Spinal cord (tissue), 10 donors: ENCODE results near the gene BRPF3. TPM values are rescaled to one million over a fixed set of nuclear protein-coding genes. Genes with fewer than 3 reads are reported as not detected.

Experiments
- DNase-seq, 6 donors: peaks; one replicate each; pipeline versions ENCODE4 v3.0.0 to v3.0.0-alpha.2; 2013 to 2015; ENCODE audit warnings: low spot score in 6 of 6, low read depth in 4 of 6
- H3K27ac ChIP-seq: one replicate; pipeline ENCODE4 v1.5.1; 2013; ENCODE audit warnings: low read depth, low read length, control low read depth
- H3K27me3 ChIP-seq: one replicate; pipeline ENCODE4 v1.6.1; 2013; ENCODE audit warnings: low read length; ENCODE audit not compliant: control insufficient read depth, insufficient read depth
- H3K36me3 ChIP-seq: one replicate; pipeline ENCODE4 v1.6.1; 2013; ENCODE audit warnings: low read length; ENCODE audit not compliant: control insufficient read depth, insufficient read depth
- H3K4me1 ChIP-seq: one replicate; pipeline ENCODE4 v1.6.1; 2013; ENCODE audit warnings: low read length; ENCODE audit not compliant: control insufficient read depth, insufficient read depth
- H3K4me3 ChIP-seq: one replicate; pipeline ENCODE4 v1.5.1; 2013; ENCODE audit warnings: low read depth, low read length, control low read depth
- H3K9me3 ChIP-seq: one replicate; pipeline ENCODE4 v1.6.1; 2013; ENCODE audit warnings: low read length; ENCODE audit not compliant: control insufficient read depth, insufficient read depth
- WGBS: methylation state at CpG from one replicate; pipeline ENCODE4 v1.1.5; 2013; ENCODE audit warnings: missing lambda C conversion rate; ENCODE audit not compliant: insufficient coverage; 5-methylcytosine and 5-hydroxymethylcytosine counted together
- polyA plus RNA-seq, 2 donors: library from polyadenylated mRNA; unstranded; fragments of 120-200 nt; gene quantifications; one replicate each; pipeline ENCODE4 v1.2.1, GENCODE V29; 2013; ENCODE audit not compliant: insufficient read length in 2 of 2
- total RNA-seq, 2 donors: library from RNA; depleted of rRNA in 1 of 2; stranded (reverse); fragments of 120-200 nt in 1 of 2; fragments of >200 nt in 1 of 2; gene quantifications; one replicate each; pipeline versions ENCODE4 v1.2.3 to v1.2.4, GENCODE V29; 2013 to 2014
- donor health status: healthy.

The BRPF3 gene
- total and polyA plus RNA-seq, 4 donors = 15.2 to 47.1 (median 31.4) TPM

GRCh38 chr6:36224918-36225461, 28.4 kb downstream of the BRPF3 start:
- H3K4me3 ChIP-seq = no peak overlapping the region
- no peak for DNase-seq
- H3K36me3 ChIP-seq = peaks cover 49% of the 10 kb centered on the region
- H3K9me3 ChIP-seq = no peaks in the 10 kb centered on the region
- no peak overlapping the region for H3K27ac ChIP-seq
- H3K27me3 ChIP-seq = no peaks in the 10 kb centered on the region
- WGBS = 82% methylated on average over 2 of the region's 5 CpGs
- H3K4me1 ChIP-seq = peaks cover 21% of the 10 kb centered on the region

GRCh38 chr6:36226438-36227047, 30.0 kb downstream of the BRPF3 start:
- DNase-seq = peak in 1 of 6 donors; percentile 17
- no CpG with 5 or more reads among the region's 4 CpGs for WGBS

GRCh38 chr6:36227379-36228228, 31.1 kb downstream of the BRPF3 start:
- WGBS = 83% methylated on average over 1 of the region's 1 CpG
- peak in 1 of 6 donors; percentile 55 for DNase-seq
- H3K36me3 ChIP-seq = peaks cover 56% of the 10 kb centered on the region
- H3K27me3 ChIP-seq = no peaks in the 10 kb centered on the region
- peaks cover 21% of the 10 kb centered on the region for H3K4me1 ChIP-seq
- H3K27ac ChIP-seq = no peak overlapping the region
- no peak overlapping the region for H3K4me3 ChIP-seq
- H3K9me3 ChIP-seq = no peaks in the 10 kb centered on the region

More at GRCh38 chr6:36226438-36227047, 30.0 kb downstream of the BRPF3 start:
- Histone ChIP-seq H3K9me3 (no peaks in the 10 kb centered on the region), H3K27ac (no peak overlapping the region), H3K4me3 (no peak overlapping the region), H3K4me1 (peaks cover 21% of the 10 kb centered on the region), H3K36me3 (peaks cover 60% of the 10 kb centered on the region), H3K27me3 (no peaks in the 10 kb centered on the region)

GRCh38 chr6:36229223-36229622, 32.7 kb downstream of the BRPF3 start:
- Histone ChIP-seq H3K4me1 (peaks cover 21% of the 10 kb centered on the region), H3K27me3 (no peaks in the 10 kb centered on the region), H3K4me3 (no peak overlapping the region), H3K9me3 (no peaks in the 10 kb centered on the region), H3K36me3 (peaks cover 57% of the 10 kb centered on the region), H3K27ac (no peak overlapping the region)
- 93% methylated on average over 3 of the region's 5 CpGs for WGBS
- no peak for DNase-seq

GRCh38 chr6:36230371-36230770, 33.8 kb downstream of the BRPF3 start:
- Histone ChIP-seq H3K36me3 (peaks cover 48% of the 10 kb centered on the region), H3K9me3 (no peaks in the 10 kb centered on the region), H3K4me3 (no peak overlapping the region), H3K4me1 (peaks cover 17% of the 10 kb centered on the region), H3K27me3 (no peaks in the 10 kb centered on the region), H3K27ac (no peak overlapping the region)
- WGBS = 96% methylated on average over 11 of the region's 11 CpGs
- DNase-seq = no peak

GRCh38 chr6:36232172-36232571, 35.6 kb downstream of the BRPF3 start:
- WGBS = 80% methylated on average over 1 of the region's 4 CpGs
- Histone ChIP-seq H3K27me3 (no peaks in the 10 kb centered on the region), H3K27ac (no peak overlapping the region), H3K36me3 (peaks cover 53% of the 10 kb centered on the region), H3K4me3 (no peak overlapping the region), H3K9me3 (no peaks in the 10 kb centered on the region), H3K4me1 (peaks cover 16% of the 10 kb centered on the region)
- no peak for DNase-seq

GRCh38 chr6:36235309-36235708, 38.8 kb downstream of the BRPF3 start:
- Histone ChIP-seq H3K9me3 (no peaks in the 10 kb centered on the region), H3K27me3 (no peaks in the 10 kb centered on the region), H3K4me3 (no peak overlapping the region), H3K36me3 (peaks cover 29% of the 10 kb centered on the region), H3K4me1 (no peaks in the 10 kb centered on the region), H3K27ac (no peak overlapping the region)
- WGBS = 38% methylated on average over 3 of the region's 3 CpGs
- no peak for DNase-seq

- no peak overlapping the region for H3K27ac ChIP-seq
- no peaks in the 10 kb centered on the region for H3K9me3 ChIP-seq
These were observed 39.3 kb downstream of the BRPF3 start for GRCh38 chr6:36235862-36236261.

GRCh38 chr6:36239774-36240173, 43.2 kb downstream of the BRPF3 start:
- WGBS = 68% methylated on average over 5 of the region's 5 CpGs
- H3K27me3 ChIP-seq = no peaks in the 10 kb centered on the region
- no peak overlapping the region for H3K4me3 ChIP-seq
- peaks cover 3% of the 10 kb centered on the region for H3K4me1 ChIP-seq
- no peak overlapping the region for H3K27ac ChIP-seq
- peaks cover 9% of the 10 kb centered on the region for H3K36me3 ChIP-seq
- H3K9me3 ChIP-seq = no peaks in the 10 kb centered on the region
- no peak for DNase-seq

More at GRCh38 chr6:36235862-36236261, 39.3 kb downstream of the BRPF3 start:
- peaks cover 23% of the 10 kb centered on the region for H3K36me3 ChIP-seq
- DNase-seq = no peak
- no peak overlapping the region for H3K4me3 ChIP-seq
- no peaks in the 10 kb centered on the region for H3K27me3 ChIP-seq
- no peaks in the 10 kb centered on the region for H3K4me1 ChIP-seq
- 94% methylated on average over 17 of the region's 17 CpGs for WGBS
